ENCODE data around the gene CDCP1.

DNA sequence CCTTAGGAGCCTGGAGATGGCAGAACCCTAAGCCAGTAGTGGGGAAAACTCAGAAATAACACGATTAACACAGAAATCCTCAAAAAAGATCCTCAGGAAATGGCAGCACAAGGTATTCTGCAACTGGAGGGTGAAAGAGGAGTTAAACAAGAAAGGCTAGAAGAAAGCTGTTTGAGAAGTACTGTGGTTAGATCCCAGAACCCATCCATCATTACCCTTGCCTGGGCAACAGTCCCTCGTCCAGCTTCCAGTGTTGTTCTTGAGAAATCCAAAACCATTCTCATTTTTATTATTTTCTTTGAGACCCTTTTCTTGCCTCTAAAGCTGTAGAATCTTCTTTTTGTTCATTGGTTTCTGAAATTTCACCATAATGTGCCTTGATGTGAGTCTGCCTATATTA, 2.7 kb upstream of the CDCP1 start:
- TF ChIP-seq CTCF (IDR thresholded peaks at IDR 0.05) (no peak), POLR2A (IDR thresholded peaks at IDR 0.05) (no peak), EP300 (IDR thresholded peaks at IDR 0.05) (no peak)

All from gastroesophageal sphincter (tissue), 3 donors.